GM19025 (cell line): Measurements from ENCODE around the gene C22orf31.
"Not testable (repeated sequence)": the region's sequence is repeated elsewhere in the genome, so short reads cannot be mapped to it uniquely, and the experiment has no call there.

Experiments
- ATAC-seq: cut with Tn5 transposase; IDR thresholded peaks from one replicate; pipeline ENCODE4 v1.9.1; 2021; ENCODE audit warnings: mild to moderate bottlenecking, low read depth, moderate library complexity; ENCODE audit not compliant: unreplicated experiment

C22orf31 gene

DNA sequence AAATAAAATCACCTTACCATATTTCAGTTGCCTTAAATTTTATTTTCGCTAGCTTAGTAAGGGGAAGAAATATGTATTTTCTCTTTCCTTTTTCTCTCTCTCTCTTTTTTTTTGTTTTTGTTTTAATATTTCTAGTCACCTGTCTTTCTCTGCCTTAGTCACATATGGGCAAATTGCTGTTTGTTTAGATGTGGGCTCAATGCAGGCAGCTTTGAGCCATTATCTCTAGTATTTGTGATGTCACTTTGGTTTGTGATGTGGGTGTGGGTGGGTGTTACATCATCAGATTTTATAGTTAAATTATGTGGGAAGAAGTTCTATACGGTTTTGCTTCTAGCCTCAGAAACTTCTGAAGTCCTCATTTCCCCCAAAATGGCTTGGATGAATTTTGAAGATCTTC lies at the start of gene C22orf31:
Gene C22orf31, minus strand, starts transcription at position 59 of the 400 bp plus-strand sequence. Its CDS starts 39 bp downstream, at position 20.
- ATAC-seq, result no peak

DNA sequence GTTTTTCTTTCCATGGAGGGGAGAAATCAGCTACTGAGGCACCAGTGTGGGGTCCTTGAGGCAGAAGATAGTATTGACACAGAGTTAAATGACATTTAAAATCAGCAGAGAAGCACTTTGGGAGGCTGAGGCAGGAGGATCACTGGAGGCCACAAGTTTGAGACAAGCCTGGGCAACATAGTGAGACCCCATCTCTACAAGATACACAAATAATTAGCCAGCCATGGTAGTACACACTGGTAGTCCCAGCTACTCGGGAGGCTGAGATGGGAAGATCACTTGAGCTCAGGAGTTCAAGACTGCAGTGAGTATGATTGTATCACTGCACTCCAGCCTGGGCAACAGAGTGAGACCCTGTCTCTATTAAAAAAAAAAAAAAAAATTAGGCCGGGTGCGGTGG lies 49.3 kb upstream of the C22orf31 start:
- no peak for ATAC-seq

DNA sequence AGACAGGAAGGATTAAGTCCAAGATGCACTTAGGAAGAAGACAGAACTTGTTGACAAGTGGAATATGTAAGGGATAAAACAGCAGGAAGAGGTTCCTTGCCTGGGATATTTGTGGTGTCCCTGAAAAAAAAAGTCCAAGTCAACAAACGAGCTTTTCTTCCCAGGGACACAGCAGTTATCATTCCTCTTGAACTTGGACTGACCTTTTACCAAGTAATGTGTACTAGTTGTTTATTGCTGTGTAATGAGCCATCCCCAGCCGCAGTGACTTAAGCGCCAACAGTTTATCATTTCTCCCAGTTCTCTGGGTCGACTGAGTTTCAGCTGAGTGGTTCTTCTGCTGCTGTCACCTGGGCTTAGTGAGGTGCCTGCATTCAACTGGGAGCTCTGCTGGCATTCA lies 48.2 kb upstream of the C22orf31 start:
- no peak for ATAC-seq

DNA sequence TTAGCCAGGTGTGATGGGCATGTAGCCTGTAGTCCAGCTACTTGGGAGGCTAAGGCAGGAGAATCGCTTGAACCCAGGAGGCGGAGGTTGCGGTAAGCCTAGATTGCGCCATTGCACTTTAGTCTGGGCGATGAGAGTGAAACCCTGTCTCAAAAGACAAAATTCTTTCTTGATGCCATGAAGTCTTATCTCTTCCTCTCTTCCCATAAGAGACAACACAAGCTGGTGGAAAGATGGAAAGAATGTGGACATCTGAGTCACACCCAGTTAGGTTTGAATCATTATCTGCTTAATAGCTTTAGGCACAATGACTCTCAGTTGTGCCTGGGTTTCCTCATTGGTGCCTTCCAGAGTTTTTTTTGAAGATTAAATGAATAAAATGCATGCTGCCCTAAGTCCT lies 46.5 kb upstream of the C22orf31 start:
- ATAC-seq, result no peak

DNA sequence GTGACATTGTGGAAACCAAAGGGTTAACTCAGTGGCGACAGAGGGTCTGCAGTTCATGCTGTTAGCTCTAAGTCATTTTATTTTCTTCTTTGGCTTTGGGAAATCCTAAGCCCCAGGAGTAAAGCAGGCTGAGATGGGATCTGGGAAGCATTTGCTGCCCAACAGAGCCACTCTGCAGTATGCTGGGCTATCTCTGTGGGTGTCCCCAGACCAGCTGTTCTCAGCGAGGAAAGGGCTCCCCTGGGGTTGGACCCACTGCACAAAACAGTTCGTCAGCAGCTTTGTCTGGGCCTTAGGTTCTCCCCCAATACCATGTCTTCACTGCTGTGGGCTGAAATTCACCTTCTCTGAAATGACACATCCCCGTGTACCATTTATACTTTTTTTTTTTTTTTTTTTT lies 45.2 kb upstream of the C22orf31 start:
- ATAC-seq, result no peak

DNA sequence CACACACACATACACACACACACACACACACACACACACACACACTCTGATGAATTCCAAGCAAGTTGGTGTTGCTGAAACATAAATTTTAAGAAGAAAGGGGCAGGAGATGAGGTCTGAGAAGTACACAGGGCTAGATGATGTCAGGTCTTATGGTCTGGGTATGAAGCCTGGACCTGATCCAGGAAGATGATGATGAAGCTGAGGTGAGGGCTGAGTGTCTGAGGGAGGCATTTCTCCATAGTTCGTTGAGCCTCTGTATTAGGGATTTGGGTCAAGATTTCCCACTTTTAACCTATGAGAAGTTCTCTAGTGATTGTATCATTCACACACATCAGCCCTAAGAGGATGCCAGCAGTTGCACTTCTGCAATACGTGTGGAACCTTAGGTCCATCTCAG lies 43.8 kb upstream of the C22orf31 start:
- no peak for ATAC-seq

DNA sequence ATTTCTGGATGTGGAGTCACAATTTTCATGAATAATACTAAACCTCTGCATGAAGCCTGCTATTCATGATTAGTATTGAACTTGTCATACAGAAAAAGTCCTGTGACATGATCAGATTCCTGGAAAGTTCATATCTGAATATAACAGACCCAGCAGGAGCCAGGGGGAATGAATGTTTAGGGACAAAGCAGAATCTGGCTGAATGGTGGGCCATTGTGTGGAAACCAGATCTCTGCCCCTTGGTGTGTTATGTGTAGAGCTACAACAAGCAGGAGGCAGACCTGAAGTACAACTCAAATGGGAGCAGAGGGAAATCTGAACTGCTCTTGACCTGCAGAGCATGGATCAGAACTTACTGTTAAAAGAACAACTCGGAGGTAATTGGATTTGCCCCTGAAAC lies 41.5 kb upstream of the C22orf31 start:
- ATAC-seq, result no peak

DNA sequence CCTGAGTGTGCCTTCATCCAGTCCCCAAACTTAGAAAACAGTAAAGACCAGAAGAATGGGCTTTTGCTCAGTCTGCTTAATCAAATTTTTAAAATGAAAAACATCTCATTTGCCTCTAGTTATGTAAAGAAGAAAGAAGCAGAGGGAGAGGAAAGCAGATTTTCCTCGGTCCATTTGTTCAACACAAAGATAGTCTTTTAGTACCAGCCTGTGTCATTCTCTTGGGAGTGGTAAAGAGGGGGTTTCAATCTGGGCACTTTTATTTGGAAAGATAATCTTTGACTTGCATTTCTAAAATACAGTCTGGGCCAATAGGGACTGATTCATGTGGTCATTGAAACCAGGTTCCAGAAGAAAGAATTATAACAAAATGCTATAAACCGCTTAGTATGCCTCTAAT lies 40.7 kb upstream of the C22orf31 start:
- no peak for ATAC-seq

DNA sequence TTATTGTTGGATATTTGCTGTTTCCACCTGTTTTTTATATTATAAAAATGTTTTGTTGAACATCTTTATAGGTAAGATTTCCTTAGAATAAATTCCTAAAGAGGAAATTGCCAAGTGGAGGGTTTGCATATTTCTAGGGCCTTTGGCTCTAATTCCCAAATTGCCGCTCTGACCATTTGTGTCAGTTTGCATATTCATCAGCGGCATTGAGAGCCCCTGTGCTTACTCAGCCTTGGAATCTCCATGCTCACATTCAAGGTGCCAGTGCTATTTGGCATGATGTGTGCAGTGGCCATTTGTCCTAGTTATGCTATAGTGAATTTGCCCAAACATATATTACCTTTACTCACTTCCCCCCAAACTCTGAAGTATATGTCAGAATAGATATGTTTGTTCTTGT lies 36.7 kb upstream of the C22orf31 start:
- no peak for ATAC-seq

DNA sequence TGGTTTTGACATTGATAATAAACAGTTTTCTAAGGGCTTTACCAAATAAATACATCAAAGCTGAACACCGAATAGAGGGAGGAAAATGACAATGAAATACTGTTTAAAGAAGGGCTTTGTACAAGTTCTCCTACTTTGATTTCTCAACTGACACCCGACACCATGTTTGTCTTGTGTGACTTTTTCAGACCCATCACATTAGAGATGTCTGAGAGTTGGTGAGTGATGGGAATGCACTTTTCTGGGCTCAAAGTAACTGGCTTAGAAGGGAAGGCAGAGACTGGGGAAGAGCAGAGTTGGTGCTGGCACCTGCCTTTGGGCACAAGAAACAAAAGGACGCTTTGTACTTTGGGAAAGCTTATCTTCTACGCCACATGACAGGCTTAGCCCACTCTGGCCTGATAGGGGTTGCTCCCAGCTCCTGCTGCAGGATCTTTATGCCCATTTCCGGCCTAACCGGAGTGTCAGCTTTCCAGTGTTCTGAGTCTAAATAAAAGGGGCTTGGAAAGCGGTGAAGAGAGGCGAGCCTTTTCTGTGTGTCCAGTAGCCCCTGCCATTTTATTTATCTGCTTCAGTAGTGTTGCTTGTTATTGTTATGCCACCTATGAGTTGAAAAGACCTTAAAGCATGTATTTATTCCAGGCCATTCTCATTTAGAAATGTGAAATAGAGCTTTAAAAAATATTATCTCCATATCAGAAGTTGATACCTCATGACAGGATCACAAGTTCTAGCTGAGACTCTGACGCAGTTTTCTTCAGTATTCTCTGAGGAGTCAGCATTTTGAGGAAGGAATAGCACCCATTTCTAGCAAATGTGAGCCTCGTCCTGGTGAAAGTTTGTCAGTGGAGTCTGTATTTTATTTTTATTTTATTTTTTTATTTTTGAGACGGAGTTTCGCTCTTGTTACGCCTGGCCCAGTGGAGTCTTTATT lies 35.4 kb upstream of the C22orf31 start:
- no peak for ATAC-seq

DNA sequence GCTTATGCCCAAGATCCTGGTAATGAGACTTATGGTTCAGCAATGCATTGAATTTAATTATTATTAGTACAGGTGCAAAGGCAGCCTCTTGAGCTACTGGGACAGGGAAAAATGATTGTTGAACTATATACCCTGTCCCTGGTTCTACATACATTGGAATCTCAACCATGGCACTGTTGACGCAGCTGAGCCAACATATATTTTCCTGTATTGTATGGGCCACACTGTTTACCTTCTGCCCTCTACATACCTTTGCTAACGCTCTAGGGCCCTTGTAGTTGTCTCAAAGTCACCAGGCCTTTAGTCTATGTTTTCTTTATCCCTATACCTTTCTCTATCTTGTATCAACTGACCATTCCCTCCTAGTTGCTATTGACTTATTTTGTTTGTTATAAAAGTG lies 33.8 kb upstream of the C22orf31 start:
- ATAC-seq, result no peak

DNA sequence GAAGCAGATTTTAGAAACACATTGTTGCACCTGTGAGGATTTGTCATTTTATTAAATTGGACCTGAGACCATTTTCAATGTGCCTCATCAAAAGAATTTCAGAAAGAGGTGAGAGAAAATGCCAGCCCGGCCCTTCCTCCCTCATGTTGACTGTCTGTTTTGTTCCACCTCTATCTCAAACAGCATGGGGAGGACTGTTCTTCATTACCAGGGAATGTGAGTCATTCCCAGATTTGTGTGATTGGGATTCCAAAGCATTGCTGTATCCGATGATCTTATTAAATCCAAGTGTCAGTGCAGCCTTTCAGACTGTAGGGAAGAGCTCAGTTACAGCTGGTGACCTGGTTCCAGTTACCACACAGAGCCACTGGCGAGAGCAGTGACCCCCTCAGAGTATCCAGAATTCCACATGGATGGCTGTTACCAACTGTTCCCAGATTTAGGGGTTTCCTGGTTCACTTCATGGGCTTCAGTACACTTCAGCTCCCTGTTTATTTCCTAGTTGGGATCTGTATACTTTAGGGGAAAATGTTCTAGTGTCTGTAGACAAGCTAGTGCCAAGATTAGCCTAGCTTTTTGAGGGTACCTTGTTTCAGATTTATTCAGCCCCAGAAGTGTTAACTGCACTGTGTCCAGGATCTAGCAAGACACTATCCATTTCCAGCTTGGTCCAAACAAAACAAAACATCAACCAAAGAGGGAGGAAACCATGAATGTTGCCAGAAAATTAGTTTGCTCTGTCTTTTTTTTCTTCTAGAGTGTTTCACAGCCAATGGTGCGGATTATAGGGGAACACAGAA lies 32.1 kb upstream of the C22orf31 start:
- no peak for ATAC-seq

DNA sequence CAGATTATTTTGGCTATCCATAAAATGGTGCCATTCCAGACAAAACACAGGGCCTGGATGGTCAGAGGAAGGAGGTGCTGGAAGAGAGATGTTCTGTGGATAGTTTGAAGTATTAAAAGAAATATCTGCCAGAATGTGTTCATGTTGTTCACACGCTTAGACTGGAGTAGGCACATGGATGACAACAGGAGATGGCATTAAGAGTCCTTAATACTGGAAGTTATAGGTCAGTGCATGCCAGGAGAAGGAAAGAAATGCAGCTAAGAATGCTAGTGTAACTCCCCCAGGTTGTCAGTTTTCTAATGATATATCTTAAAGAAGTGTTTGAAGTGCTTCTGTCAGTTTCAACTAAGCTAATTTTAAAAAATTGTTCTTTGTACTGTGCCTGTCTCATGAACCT lies 31.4 kb upstream of the C22orf31 start:
- ATAC-seq, result no peak

DNA sequence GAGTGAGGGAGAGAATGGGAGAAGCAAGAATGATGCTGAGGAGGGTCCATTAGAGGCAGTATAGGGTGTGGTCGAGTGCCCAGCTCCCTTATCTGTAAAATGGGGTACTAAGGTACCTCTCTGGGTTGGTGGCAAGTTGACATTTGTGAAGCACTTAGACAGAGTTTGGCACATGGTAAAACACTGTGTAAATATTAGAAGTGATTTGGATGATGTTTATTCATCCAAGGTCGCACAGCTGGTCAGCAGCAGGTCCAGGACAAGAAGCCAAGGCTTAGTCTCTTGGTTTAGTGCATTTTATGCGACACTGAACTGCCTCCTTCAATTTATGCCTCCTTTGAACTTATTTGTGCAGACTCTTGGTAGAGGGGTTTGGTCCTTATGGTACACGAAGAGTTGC lies 30.6 kb upstream of the C22orf31 start:
- ATAC-seq, result no peak

DNA sequence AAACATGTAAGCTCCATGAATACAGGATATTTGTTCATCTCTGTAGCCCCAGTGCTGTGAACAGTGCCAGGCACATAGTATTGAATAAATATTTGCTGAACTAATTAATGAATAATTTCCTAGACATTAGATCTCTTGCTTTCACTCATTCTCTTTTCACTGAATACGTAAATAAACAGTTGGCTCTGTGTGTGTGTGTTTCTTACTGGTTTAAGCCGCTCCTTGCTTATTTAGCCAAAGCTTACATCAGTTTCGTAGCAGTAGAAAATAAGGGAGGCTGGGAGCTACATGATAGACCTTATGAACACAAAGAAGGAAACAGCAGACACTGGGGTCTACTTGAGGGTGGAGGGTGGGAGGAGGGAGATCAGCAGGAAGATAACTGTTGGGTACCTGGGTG lies 28.4 kb upstream of the C22orf31 start:
- ATAC-seq, result no peak

DNA sequence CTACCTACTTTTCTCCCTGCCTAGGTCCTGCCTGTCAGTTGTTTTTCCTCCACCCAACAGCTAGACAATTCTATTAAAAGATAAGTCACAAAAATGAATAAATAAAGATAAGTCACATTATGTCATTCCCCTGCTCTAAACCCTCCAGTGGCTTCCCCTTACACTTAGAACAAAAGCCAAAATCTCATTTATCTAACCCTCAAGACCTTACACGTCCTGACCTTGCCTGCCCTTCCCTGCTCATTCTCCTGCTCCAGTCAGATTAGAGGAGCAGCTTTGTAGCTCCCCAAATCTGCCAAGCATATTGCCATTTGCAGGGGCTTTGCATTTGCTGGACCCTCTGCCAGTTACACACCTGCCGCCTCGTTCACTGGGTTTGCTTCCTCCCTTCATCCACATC lies 27.9 kb upstream of the C22orf31 start:
- no peak for ATAC-seq

DNA sequence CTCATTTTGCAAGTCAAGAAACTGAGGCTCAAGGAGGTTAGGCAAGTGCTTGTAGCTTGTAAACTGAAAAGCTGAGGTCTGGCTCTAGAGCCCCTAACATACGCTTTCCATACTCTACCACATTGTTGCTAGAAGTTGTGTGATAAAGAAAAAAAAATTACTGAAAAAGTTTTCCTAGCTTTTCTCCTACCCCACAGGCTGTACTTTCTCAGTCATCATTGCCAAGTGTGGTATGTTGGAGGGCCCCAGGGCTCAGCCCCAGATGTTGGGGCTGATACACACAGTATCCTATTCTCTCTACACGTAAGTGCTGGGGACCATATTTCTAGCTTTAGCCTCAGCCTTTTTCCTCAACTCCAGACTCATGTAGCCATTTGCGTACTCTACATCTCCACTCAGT lies 27.2 kb upstream of the C22orf31 start:
- no peak for ATAC-seq

DNA sequence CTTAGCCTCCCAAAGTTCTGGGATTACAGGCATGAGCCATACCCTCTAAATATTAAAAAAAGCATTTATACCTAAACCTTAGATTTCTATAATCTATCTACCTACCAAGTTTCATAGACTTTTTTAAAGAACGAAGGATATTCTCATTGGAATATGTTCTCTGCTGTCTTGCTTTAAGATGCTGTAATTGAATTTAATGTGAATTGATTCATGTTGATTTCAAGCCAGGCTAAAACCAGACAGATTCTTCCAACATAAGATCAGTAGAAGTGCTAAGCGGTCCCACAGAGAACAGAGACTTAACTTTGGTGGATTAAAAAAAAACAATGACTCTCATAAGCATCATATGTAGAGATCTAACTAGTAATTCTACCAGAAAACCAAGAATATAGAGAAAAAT lies 25.4 kb upstream of the C22orf31 start:
- ATAC-seq, result no peak

DNA sequence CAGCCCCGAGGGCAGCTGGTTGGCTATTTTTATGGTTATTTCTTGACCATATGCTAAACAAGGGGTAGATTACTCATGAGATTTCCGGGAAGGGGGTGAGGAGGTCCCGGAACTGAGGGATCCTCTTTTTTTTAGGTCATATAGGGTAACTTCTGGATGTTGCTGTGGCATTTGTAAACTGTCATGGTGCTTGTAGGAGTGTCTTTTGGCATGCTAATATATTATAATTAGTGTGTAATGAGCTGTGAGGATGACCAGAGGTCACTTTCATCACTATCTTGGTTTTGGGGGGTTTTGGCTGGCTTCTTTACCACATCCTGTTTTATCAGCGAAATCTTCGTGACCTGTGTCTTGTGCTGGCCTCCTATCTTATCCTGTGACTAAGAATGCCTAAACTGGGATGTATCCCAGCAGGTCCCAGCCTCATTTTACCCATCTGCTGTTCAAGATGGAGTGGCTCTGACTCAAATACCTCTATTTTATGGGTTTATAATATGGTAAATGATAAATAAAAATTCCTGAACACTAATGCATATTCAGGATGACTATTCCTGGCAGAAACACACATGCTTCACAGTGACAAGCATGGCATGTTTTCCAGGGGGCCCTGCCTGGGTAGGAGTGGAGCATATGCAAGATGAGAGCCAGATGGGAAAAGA lies 22.4 kb upstream of the C22orf31 start:
- no peak for ATAC-seq

DNA sequence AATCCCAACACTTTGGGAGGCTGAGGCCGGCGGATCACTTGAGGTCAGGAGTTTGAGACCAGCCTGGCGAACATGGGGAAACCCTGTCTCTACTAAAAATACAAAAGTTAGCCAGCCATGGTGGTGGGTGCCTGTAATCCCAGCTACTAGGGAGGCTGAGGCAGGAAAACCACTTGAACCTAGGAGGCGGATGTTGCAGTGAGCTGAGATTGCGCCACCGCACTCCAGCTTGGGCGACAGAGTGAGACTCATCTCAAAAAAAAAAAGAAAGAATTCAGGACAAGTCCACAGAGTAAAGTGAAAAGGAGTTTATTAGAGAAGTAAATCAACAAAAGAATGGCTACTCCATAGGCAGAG lies 21.9 kb upstream of the C22orf31 start:
- not testable (repeated sequence) for ATAC-seq

DNA sequence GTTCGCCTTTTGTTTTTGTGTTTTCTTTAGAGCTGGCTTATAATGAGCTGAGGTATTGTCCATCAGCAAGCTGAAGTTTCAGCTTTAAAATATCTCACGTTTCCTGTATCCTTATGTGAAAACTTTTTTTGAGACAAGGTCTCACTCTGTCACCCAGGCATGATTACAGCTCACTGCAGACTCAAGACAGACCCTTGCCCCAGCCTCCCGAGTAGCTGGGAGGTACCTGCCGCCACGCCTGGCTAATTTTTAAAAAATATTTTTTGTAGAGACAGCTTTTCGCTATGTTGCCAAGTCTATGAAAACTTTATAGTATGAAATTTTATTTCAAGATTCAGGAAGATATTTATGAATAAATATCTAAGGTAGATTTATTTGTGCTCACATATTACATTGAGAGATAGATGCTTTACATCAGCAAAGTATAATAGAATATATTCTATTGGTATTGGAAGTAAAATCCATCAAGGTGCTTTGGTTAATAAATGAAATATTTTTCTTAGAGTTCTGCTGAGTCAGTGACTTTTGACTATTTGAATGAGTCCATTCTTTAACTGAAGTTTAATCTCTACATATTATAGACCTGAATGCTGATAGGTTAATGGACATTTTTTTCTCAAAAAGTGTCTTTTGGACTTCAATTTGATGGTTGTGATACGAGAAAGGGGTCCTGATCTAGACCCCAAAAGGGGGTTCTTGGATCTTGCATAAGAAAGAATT lies 21.4 kb upstream of the C22orf31 start:
- no peak for ATAC-seq
